ENCODE results near the gene ARHGAP23. TPM values are rescaled to one million over a fixed set of nuclear protein-coding genes. Genes with fewer than 3 reads are reported as not detected.

ARHGAP23 gene
- polyA plus RNA-seq, 3 donors: 0.03 to 0.21 (median 0.09) TPM

DNA sequence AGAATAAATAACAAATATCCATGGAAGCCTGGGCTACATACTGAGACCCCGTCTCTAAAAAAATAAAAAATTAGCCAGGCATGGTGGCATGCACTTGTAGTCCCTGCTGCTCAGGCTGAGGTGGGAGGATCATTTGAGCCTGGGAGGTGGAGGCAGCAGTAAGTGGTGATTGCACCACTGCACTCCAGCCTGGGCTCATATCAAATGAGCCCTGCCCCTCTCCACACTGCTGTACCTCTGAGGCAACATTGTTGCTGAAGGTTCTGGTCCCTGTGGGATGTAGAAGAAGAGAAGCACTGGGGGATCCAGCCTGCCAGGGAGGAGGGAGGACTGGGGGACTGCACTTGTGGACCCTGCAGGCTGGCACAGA, 11.4 kb upstream of the ARHGAP23 start:
- no peak overlapping the region for H3K27ac Mint-ChIP-seq
- H3K27me3 Mint-ChIP-seq (ENCODE audit: low read depth in 3 of 3): peaks cover 33 to 50% (median 37%) of the 10 kb centered on the region in 3 donors
- H3K4me1 ChIP-seq (ENCODE audit: control insufficient read depth in 1 of 2, insufficient read depth in 2 of 2, low read length in 2 of 2): peaks cover 12 to 13% of the 10 kb centered on the region in 2 donors
- no peak overlapping the region for H3K27ac ChIP-seq (ENCODE audit: low read depth in 1 of 2, low read length in 2 of 2)
- peaks cover 0 to 2% of the 10 kb centered on the region in 2 donors for H3K36me3 Mint-ChIP-seq
- H4K20me1 ChIP-seq (ENCODE audit: insufficient read depth, low read length): no peaks in the 10 kb centered on the region
- H3K9me3 ChIP-seq (replicated peaks in 1 of 2; ENCODE audit: control insufficient read depth in 1 of 2, insufficient read depth in 1 of 2, low read length in 2 of 2): peaks cover 0 to 12% of the 10 kb centered on the region in 2 donors
- no peaks in the 10 kb centered on the region for H3K79me2 ChIP-seq (ENCODE audit: insufficient read depth, low read length)
- H3K4me3 Mint-ChIP-seq: no peak overlapping the region
- H3K4me3 ChIP-seq (replicated peaks in 1 of 3; ENCODE audit: low read depth in 2 of 3, low read length in 3 of 3): no peak overlapping the region
- H3K27me3 ChIP-seq (ENCODE audit: control insufficient read depth in 2 of 2, insufficient read depth in 2 of 2, low read length in 2 of 2): peaks cover 13 to 39% of the 10 kb centered on the region in 2 donors
- no peak overlapping the region for H3K9ac ChIP-seq (ENCODE audit: insufficient read depth, low read length, poor library complexity, severe bottlenecking)
- no peak overlapping the region for H3K4me2 ChIP-seq (replicated peaks; ENCODE audit: extremely low read depth, low read length, poor library complexity, severe bottlenecking)
- WGBS (ENCODE audit: insufficient coverage): no CpG with 5 or more reads among the region's 1 CpG
- peaks cover 18% of the 10 kb centered on the region for H3K4me1 Mint-ChIP-seq
- no peaks in the 10 kb centered on the region for H3K36me3 ChIP-seq (replicated peaks in 1 of 2; ENCODE audit: control insufficient read depth in 1 of 2, insufficient read depth in 2 of 2, low read length in 2 of 2)
- peaks cover 0 to 4% (median 1%) of the 10 kb centered on the region in 7 donors for H3K9me3 Mint-ChIP-seq
- no peak for DNase-seq
- H2AFZ ChIP-seq (ENCODE audit: insufficient read depth, low read depth, low read length, poor library complexity, severe bottlenecking): no peak overlapping the region
- TF ChIP-seq, protein P1, sequence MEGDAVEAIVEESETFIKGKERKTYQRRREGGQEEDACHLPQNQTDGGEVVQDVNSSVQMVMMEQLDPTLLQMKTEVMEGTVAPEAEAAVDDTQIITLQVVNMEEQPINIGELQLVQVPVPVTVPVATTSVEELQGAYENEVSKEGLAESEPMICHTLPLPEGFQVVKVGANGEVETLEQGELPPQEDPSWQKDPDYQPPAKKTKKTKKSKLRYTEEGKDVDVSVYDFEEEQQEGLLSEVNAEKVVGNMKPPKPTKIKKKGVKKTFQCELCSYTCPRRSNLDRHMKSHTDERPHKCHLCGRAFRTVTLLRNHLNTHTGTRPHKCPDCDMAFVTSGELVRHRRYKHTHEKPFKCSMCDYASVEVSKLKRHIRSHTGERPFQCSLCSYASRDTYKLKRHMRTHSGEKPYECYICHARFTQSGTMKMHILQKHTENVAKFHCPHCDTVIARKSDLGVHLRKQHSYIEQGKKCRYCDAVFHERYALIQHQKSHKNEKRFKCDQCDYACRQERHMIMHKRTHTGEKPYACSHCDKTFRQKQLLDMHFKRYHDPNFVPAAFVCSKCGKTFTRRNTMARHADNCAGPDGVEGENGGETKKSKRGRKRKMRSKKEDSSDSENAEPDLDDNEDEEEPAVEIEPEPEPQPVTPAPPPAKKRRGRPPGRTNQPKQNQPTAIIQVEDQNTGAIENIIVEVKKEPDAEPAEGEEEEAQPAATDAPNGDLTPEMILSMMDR (IDR thresholded peaks at IDR 0.05): no peak
- intact Hi-C loops (cut with micrococcal nuclease): no loop called here

DNA sequence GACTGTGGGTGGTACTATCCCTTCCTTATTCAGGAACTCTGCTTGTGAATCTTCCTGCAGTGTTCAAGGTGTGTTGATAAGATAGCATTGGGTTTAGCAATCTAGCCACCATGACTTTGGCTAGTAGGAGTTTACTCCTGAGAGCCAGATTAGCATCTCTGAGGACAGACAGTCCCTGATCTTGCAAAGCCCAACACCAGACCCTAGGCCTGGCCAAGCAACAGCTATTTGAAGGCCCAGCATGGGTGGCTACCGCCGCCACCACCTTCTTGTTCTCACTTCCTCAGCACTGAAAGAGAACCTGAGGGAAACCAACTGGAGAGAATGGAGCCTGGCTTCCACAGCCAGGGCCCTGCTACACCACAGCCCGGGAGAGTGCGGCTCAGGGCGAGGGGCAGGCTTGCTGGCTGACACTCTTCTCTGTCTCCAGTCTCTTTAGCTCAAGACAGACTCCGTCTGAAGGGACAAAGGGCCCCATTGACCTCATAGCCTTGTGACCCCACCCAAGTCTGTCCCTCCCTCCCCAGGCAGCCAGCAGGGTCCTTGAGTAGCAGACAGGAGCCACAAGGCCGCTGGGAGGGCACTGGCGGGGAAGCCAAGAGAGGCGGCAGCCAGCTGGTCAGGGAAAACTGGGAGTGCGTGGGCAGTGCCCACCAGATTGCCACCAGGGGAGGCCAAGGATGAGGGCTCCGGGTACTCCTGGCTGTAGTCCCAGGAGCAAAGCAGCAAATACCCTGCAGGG, 10.9 kb upstream of the ARHGAP23 start:
- H2AFZ ChIP-seq (ENCODE audit: insufficient read depth, low read depth, low read length, poor library complexity, severe bottlenecking): no peak overlapping the region
- Mint-ChIP-seq H3K27ac (peak overlapping the region in 1 of 7 donors; percentile 12), H3K4me3 (peak overlapping the region in 1 of 2 donors; percentile 11), H3K27me3 (ENCODE audit: low read depth in 3 of 3) (peaks cover 37 to 54% (median 40%) of the 10 kb centered on the region in 3 donors), H3K36me3 (peaks cover 0 to 2% of the 10 kb centered on the region in 2 donors), H3K4me1 (peaks cover 18% of the 10 kb centered on the region), H3K9me3 (peaks cover 0 to 4% (median 1%) of the 10 kb centered on the region in 7 donors)
- peaks cover 12 to 13% of the 10 kb centered on the region in 2 donors for H3K4me1 ChIP-seq (ENCODE audit: control insufficient read depth in 1 of 2, insufficient read depth in 2 of 2, low read length in 2 of 2)
- H3K9me3 ChIP-seq (replicated peaks in 1 of 2; ENCODE audit: control insufficient read depth in 1 of 2, insufficient read depth in 1 of 2, low read length in 2 of 2): peaks cover 0 to 12% of the 10 kb centered on the region in 2 donors
- TF ChIP-seq, protein P1 (IDR thresholded peaks at IDR 0.05): no peak
- no peak for DNase-seq
- H3K4me3 ChIP-seq (replicated peaks in 1 of 3; ENCODE audit: low read depth in 2 of 3, low read length in 3 of 3): no peak overlapping the region
- no peaks in the 10 kb centered on the region for H3K79me2 ChIP-seq (ENCODE audit: insufficient read depth, low read length)
- H4K20me1 ChIP-seq (ENCODE audit: insufficient read depth, low read length): no peaks in the 10 kb centered on the region
- H3K27me3 ChIP-seq (ENCODE audit: control insufficient read depth in 2 of 2, insufficient read depth in 2 of 2, low read length in 2 of 2): peaks cover 13 to 42% of the 10 kb centered on the region in 2 donors
- no peak overlapping the region for H3K27ac ChIP-seq (ENCODE audit: low read depth in 1 of 2, low read length in 2 of 2)
- no peaks in the 10 kb centered on the region for H3K36me3 ChIP-seq (replicated peaks in 1 of 2; ENCODE audit: control insufficient read depth in 1 of 2, insufficient read depth in 2 of 2, low read length in 2 of 2)
- no peak overlapping the region for H3K9ac ChIP-seq (ENCODE audit: insufficient read depth, low read length, poor library complexity, severe bottlenecking)
- intact Hi-C loops (cut with micrococcal nuclease): no loop called here
- no peak overlapping the region for H3K4me2 ChIP-seq (replicated peaks; ENCODE audit: extremely low read depth, low read length, poor library complexity, severe bottlenecking)
- WGBS (ENCODE audit: insufficient coverage): 78% methylated on average over 10 of the region's 11 CpGs
